ENCODE data around the gene HIPK1.

HIPK1 gene

DNA sequence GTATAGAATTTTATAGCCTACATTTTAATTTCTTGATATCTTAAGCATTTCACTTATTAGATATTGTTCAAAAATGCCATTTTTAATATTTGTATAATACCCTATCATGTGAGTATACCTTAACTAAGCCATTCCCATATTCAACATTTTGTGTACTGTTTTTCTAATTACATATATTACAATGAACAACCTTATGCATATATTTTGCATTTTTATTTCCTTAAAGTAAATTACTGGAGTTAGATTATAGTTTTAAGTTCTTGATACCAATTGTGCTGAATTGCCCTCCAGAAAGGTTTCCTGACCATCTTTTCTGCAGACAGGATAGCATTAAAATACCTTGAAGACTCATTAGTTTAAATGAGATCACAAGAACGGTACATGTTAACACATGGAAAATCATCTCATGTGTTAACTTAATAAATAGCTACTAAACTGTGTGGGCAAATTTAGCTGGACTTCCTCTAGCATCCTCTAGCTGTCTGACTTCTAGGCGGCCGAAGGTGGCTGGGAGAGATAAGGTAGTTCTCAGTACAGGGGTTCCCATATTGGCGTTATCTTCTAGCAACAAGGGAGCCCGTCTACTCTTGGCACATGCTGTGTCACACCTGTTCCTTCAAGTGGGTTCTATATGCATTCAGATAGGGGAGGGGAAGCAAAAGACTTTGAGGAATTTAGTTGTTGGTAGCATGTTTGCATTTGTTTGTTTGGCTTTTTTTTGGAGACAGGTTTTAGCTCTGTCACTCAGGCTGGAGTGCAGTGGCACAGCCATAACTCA, 15.0 kb upstream of the HIPK1 start:
- TF ChIP-seq CTCF (conservative IDR thresholded peaks at IDR 0.05; ENCODE audit: low read depth, low read length) = no peak
- DNase-seq (ENCODE audit: low read depth) = no peak
- H3K4me3 ChIP-seq (ENCODE audit: low read length) = no peak overlapping the region

- DNase-seq (ENCODE audit: low read depth) = no peak
- H3K4me3 ChIP-seq (ENCODE audit: low read length) = no peak overlapping the region
- no peak for TF ChIP-seq CTCF (conservative IDR thresholded peaks at IDR 0.05; ENCODE audit: low read depth, low read length)
Observed at GRCh38 chr1:113916974-113917373, 12.2 kb upstream of the HIPK1 start.

GRCh38 chr1:113917400-113918082, 11.6 kb upstream of the HIPK1 start:
- no peak overlapping the region for H3K4me3 ChIP-seq (ENCODE audit: low read length)
- DNase-seq (ENCODE audit: low read depth) = no peak
- TF ChIP-seq CTCF (conservative IDR thresholded peaks at IDR 0.05; ENCODE audit: low read depth, low read length) = no peak

GRCh38 chr1:113918243-113918642, 10.9 kb upstream of the HIPK1 start:
- no peak for TF ChIP-seq CTCF (conservative IDR thresholded peaks at IDR 0.05; ENCODE audit: low read depth, low read length)
- no peak for DNase-seq (ENCODE audit: low read depth)
- H3K4me3 ChIP-seq (ENCODE audit: low read length) = no peak overlapping the region

- no peak for TF ChIP-seq CTCF (conservative IDR thresholded peaks at IDR 0.05; ENCODE audit: low read depth, low read length)
- DNase-seq (ENCODE audit: low read depth) = no peak
- no peak overlapping the region for H3K4me3 ChIP-seq (ENCODE audit: low read length)
Observed at GRCh38 chr1:113922957-113923356, 6.2 kb upstream of the HIPK1 start.

DNA sequence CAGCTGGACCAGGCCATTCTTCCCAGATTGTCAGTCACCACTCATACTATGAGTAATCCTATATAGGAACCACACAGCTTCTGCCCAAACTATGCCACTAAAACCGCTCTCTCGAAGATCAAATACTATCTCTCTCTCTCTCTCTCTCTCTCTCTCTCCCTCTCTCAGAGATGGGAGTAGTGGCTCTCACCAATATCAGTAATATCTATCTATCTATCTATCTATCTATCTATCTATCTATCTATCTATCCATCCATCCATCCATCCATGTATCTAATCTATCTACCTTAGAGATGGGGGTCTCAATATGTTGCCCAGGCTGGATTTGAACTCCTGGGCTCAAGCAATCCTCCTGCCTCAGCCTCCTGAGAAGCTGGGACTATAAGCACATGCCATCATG, 4.7 kb upstream of the HIPK1 start:
- no peak for TF ChIP-seq CTCF (conservative IDR thresholded peaks at IDR 0.05; ENCODE audit: low read depth, low read length)
- no peak overlapping the region for H3K4me3 ChIP-seq (ENCODE audit: low read length)
- DNase-seq (ENCODE audit: low read depth) = no peak
